ENCODE data around the gene AFAP1L1. TPM values are rescaled to one million over a fixed set of nuclear protein-coding genes. Genes with fewer than 3 reads are reported as not detected.

The AFAP1L1 gene
- total RNA-seq: 42.2 TPM
- long read RNA-seq, full-length matches to known transcripts: 176 of 208 reads
- long read RNA-seq, partial matches to known transcripts: 18 of 208 reads
- long read RNA-seq, other reads (novel, unspliced or antisense): 14 of 208 reads

GRCh38 chr5:149271716-149272563, at the start of gene AFAP1L1:
Gene AFAP1L1, plus strand, starts transcription at chr5:149271859. Its CDS starts 110 bp downstream, at chr5:149271969.
- intact Hi-C loops (cut with DNase I): no loop called here
- peak; percentile 90 for ATAC-seq (ENCODE audit: poor library complexity)

DNA sequence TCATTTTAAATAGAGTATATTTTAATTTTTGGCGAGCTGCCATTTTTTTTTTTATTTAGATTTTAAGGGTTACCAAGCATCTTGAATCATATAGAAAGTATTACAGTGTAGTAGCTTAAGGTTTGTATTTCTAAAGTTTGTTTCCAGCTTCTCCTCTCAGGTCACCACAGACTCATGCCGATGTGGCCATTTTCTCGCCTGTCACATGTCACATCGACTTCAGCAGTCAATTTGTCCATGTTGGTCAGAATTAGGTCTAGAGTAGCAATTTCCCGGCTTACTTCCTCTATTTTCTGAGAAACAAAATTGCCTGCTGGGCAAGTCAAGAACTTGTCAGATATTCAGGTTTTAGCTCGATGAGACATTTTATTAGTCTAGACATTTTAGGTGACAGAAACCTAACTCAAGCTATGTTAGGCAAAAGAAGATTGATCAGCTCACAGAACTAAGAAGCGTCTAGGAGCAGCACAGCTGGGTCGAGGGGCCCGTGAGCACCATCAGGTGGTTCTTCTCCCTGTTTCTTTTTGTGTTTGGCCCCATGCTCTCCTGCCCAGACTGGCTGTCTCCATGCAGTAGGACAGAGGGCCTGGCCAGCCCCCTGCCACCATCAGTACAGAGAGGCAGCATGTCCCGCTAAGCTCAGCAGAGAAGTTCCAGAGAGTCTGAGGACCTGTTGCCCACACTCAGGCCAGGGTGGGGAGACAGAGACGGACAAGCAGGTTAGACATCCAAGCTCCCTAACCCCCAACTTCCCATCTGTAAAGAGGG, 48.4 kb upstream of the AFAP1L1 start:
- intact Hi-C loops (cut with DNase I): no loop called here
- DNase-seq: no peak
- no peak for ATAC-seq (ENCODE audit: poor library complexity)

More at GRCh38 chr5:149271716-149272563, at the start of gene AFAP1L1:
- DNase-seq: peak; percentile 87

DNA sequence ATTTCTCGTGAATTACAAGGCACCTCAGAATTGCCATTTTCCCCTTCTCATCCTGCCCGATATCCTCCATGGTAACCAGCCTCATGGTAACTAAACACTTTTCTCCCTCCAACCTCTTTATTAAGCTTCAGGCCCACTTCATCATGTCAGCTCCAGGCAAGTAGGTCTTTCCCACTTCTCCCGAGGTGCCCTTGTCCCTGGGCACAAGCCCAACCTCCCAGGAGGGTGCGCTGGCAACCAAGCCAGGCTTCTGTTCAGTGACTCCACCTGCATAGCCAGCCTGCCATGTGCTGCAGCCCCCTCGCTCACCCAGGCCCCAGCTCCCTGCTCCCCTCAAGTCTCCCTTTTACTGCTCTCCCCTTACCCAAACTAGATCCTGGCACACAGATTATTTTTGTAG, 47.4 kb upstream of the AFAP1L1 start:
- peak; percentile 79 for ATAC-seq (ENCODE audit: poor library complexity)
- intact Hi-C loops (cut with DNase I): no loop called here
- DNase-seq: peak; percentile 79

DNA sequence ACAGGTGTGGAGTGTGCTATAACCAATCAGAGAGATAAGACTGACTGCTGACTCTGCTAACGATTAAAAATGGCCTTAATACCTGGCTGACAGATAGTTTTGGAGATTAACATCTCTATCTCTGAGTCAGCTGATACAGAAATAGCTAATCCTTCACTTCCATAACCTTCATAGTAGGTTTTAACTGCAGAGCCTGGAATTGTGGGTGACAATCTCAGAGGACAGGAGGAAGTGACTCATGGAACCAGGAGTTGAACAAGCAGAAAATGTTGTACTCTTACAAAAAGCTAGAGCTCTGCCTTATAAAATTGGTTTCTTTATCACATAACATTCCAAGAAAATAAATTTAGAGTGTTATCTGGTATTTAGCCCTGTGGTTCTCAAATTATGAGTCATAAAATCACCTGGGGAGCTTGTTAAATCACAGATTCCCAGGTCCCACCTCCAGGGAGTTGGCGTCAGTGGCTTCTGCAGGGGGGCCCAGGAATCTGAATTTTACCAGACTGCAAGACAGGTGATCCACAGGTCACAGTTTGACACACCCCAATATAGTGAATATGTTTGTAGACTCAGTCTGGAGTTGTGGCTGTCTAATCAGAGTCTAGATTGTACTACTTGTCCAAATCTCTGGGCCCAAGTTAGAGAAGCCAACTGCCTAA, 44.4 kb upstream of the AFAP1L1 start:
- no peak for DNase-seq
- intact Hi-C loops (cut with DNase I): no loop called here
- ATAC-seq (ENCODE audit: poor library complexity): no peak

DNA sequence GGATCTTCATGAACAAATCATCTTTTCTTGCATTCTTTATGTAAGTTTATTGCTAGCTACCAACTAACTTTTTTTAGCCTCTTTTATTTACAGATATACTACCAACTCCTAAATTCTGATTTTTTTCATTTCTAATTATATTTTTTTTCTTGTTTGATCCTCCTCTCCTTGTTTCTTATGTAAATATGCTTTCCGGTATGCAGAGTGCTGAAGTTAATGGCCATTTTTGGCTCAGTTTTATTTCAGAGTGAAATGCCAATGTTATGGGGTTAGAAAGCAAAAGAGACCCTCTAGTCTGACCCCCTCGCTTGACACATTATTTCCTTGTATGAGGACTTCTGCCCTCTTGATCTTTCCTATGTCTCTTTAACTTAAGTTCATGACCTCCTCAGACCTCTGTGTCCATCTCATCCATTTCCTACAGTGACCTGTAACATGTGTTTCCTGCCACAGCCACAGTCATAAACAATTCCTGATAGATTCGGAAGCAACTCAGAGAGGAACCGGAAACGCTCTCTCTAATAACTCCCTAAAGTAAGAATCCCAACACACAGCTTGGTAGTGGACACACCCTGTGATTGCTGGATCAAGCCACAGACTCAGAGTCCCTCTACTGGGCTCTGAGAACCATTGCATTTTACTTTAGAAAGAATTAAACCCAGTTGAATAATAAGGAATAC, 42.9 kb upstream of the AFAP1L1 start:
- DNase-seq (no peak), ATAC-seq (ENCODE audit: poor library complexity) (peak; percentile 85)
- intact Hi-C loops (cut with DNase I): no loop called here

- DNase-seq (no peak), ATAC-seq (ENCODE audit: poor library complexity) (no peak)
- intact Hi-C loops (cut with DNase I): no loop called here
These were observed 42.2 kb upstream of the AFAP1L1 start for GRCh38 chr5:149229298-149229937.

DNA sequence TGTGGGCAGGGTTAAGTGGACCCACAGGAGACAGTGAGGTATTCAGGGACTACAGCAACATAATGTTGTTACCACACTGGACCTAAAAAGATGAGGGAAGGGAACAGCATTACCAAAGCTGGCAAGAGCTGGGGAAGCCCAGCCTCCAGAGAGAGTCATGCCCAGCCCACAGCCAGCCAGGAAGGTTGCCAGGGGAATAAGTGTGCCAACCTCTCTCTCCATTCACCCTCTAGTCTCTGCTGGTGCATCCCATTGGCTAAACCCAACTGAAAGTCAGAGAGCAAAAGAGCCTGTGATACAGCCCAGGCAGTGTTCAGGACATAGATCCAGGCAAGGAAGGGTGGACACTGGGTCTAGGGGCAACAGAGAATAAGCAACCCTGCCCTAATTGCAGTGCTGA, 35.8 kb upstream of the AFAP1L1 start:
- ATAC-seq (ENCODE audit: poor library complexity) (peak; percentile 94), DNase-seq (peak; percentile 55)
- intact Hi-C loops (cut with DNase I): no loop called here

GRCh38 chr5:149237662-149238061, 34.0 kb upstream of the AFAP1L1 start:
- no peak for DNase-seq
- ATAC-seq (ENCODE audit: poor library complexity): no peak
- intact Hi-C loops (cut with DNase I): no loop called here

DNA sequence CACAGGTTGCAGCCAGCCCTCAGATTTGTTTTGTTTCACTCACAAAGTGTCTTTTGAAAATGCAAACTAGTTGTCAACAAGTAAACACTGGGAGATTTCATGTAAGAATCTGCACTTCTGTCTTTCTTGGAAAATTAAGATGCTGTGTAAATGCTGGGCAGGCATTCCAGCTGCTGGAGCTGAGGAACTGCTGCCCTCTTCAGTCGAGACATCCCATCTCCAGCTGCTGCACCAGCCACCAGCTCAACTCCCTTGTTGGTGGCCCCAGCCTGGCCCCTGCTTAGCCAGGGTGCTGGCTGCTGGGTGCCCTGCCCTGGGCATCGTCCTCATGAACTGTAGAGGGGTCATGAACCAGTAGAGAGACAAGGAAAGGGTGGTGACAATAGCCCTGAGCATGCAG, 33.1 kb upstream of the AFAP1L1 start:
- DNase-seq (no peak), ATAC-seq (ENCODE audit: poor library complexity) (no peak)
- intact Hi-C loops (cut with DNase I): no loop called here

GRCh38 chr5:149239917-149240316, 31.7 kb upstream of the AFAP1L1 start:
- no peak for ATAC-seq (ENCODE audit: poor library complexity)
- intact Hi-C loops (cut with DNase I): no loop called here

DNA sequence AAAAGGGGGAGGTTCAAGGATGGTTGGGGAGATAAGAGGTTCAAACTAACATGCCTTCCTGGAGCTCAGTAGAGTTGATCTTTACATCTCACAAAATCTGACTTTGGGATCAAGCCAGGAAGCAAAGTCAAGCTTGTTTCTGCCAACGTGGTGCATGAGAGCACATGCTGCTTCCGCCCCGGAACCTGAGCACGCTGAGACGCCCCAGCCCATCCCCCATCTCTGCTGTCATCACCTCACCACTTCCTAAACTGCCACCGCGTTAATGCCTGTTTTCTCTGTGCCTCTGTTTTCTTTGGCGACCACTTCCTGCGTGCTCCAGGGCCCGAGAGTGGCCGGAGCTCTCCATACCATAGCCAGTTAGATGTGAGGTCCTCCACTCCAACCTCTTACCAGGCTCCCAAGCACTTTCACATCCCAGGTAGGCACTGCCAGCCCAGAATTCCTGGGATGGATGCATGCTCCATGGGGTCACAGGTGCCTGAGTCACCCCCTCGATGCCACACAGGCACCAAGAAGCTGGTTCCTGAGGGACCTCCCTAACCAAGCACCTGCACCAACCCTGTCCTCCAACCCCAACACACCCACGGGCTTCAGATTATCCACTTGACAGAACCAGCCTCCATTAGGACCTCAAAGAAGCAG, 31.2 kb upstream of the AFAP1L1 start:
- peak; percentile 59 for DNase-seq
- intact Hi-C loops (cut with DNase I): no loop called here
- no peak for ATAC-seq (ENCODE audit: poor library complexity)

More at GRCh38 chr5:149239917-149240316, 31.7 kb upstream of the AFAP1L1 start:
- no peak for DNase-seq

DNA sequence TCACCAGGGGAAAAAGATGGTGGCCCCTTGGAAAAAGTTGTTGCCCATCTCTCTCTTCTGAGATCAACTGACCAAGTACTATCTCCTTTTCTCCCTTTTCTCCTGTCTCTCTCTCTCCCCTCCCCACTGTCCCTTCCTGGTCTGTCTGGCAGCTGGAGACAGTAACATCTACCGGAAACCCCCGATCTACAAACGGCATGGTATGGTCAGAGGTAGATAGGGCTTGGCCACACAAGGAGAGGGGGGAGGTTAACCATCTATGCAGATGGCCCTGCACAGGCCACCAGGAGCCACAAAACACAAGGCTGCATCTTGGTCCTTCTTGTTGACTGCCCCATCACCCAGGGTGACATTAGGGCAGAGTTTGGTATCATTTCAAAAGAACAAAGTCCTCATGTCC, 29.3 kb upstream of the AFAP1L1 start:
- DNase-seq (no peak), ATAC-seq (ENCODE audit: poor library complexity) (no peak)
- intact Hi-C loops (cut with DNase I): no loop called here

DNA sequence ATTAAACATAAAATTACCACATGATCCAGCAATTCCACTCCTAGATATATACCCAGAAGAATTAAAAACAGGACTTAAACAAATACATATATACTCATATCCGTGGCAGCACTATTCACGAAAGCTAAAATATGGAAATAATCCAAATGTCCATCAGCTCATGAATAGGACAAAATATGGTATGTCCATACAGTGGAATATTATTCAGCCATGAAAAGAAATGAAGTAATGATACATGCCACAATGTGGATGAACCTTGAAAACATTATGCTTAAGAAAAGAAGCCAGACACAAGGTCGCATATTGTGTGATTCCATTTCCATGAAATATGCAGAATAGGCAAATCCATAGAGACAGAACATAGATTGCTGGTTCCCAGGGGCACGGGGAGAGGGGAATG, 24.8 kb upstream of the AFAP1L1 start:
- ATAC-seq (ENCODE audit: poor library complexity) (no peak), DNase-seq (no peak)
- intact Hi-C loops (cut with DNase I): no loop called here

GRCh38 chr5:149247726-149248125, 23.9 kb upstream of the AFAP1L1 start:
- ATAC-seq (ENCODE audit: poor library complexity): no peak
- no peak for DNase-seq
- intact Hi-C loops (cut with DNase I): no loop called here

- intact Hi-C loops (cut with DNase I): no loop called here
- ATAC-seq (ENCODE audit: poor library complexity) (no peak), DNase-seq (no peak)
These were observed 20.1 kb upstream of the AFAP1L1 start for GRCh38 chr5:149251546-149251945.

GRCh38 chr5:149254506-149254905, 17.2 kb upstream of the AFAP1L1 start:
- no peak for ATAC-seq (ENCODE audit: poor library complexity)
- intact Hi-C loops (cut with DNase I): no loop called here

DNA sequence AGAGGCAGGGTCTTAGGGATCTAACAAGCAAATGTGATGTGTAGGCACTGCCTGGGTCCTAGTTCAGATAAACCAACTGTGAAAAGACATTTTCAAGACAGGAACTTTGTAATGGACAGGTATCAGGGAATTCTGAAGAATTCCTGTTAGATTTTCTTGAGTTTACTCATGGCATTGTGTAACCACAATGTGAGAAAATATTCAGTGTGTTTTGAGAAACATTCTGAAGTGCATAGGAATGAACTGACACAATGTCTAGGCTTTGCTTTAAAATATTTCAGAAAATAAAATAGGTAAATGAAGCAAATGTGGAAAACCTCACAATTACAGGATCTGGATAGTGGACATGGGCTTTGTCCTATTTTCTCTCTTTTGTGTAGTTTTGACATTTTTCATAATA, 15.2 kb upstream of the AFAP1L1 start:
- intact Hi-C loops (cut with DNase I): no loop called here
- DNase-seq: no peak
- no peak for ATAC-seq (ENCODE audit: poor library complexity)

More at GRCh38 chr5:149254506-149254905, 17.2 kb upstream of the AFAP1L1 start:
- no peak for DNase-seq

DNA sequence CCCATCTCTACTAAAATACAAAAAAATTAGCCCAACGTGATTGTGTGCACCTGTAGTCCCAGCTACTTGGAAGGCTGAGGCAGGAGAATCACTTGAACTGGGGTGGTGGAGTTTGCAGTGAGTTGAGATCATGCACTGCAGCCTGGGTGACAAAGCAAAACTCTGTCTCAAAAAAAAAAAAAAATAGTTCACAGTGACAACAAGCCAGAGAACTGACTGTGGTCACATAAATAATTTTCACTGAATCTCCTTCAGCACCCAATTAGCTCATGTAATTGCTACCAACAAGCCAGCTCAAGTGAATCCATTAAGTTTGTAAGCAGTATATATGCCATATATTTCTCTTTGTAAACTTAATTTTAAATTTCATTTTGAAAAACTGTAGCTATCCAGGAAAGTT, 14.5 kb upstream of the AFAP1L1 start:
- ATAC-seq (ENCODE audit: poor library complexity): no peak
- intact Hi-C loops (cut with DNase I): no loop called here

More for the DNA sequence above, 14.5 kb upstream of the AFAP1L1 start:
- no peak for DNase-seq
